ENCODE data around the gene ISLR2. TPM values are rescaled to one million over a fixed set of nuclear protein-coding genes. Genes with fewer than 3 reads are reported as not detected.

ISLR2 gene
- total and polyA plus RNA-seq, 4 donors, result 0.03 TPM; not detected in 3

GRCh38 chr15:74179983-74180880, 49.8 kb downstream of the ISLR2 start:
- H3K27ac ChIP-seq (ENCODE audit: low read depth in 1 of 2, low read length in 2 of 2), result peak overlapping the region in 1 of 2 donors; percentile 5
- peaks cover 0 to 4% (median 0%) of the 10 kb centered on the region in 4 donors for H3K4me1 ChIP-seq (ENCODE audit: control insufficient read depth in 4 of 4, insufficient read depth in 4 of 4, low read length in 3 of 4)
- 88% methylated on average over 17 of the region's 17 CpGs for WGBS
- DNase-seq (ENCODE audit: low spot score), result no peak
- no peaks in the 10 kb centered on the region for H3K9me3 ChIP-seq (ENCODE audit: control insufficient read depth in 4 of 4, low read length in 3 of 4)
- no peaks in the 10 kb centered on the region for H3K36me3 ChIP-seq (ENCODE audit: control insufficient read depth in 4 of 4, insufficient read depth in 3 of 4, low read depth in 1 of 4, low read length in 3 of 4)
- TF ChIP-seq RAD21 (IDR thresholded peaks at IDR 0.05) (no peak), MAX (IDR thresholded peaks at IDR 0.05) (no peak), NR2F2 (IDR thresholded peaks at IDR 0.05) (no peak), HNF4A (conservative IDR thresholded peaks at IDR 0.05) (no peak), GABPA (IDR thresholded peaks at IDR 0.05 in 1 of 2, conservative IDR thresholded peaks at IDR 0.05 in 1 of 2) (no peak), FOXA1 (IDR thresholded peaks at IDR 0.05) (no peak), TAF1 (conservative IDR thresholded peaks at IDR 0.05) (no peak), FOXA2 (IDR thresholded peaks at IDR 0.05) (no peak), RXRA (IDR thresholded peaks at IDR 0.05) (no peak), JUND (IDR thresholded peaks at IDR 0.05) (no peak)
- TF ChIP-seq, protein P1, sequence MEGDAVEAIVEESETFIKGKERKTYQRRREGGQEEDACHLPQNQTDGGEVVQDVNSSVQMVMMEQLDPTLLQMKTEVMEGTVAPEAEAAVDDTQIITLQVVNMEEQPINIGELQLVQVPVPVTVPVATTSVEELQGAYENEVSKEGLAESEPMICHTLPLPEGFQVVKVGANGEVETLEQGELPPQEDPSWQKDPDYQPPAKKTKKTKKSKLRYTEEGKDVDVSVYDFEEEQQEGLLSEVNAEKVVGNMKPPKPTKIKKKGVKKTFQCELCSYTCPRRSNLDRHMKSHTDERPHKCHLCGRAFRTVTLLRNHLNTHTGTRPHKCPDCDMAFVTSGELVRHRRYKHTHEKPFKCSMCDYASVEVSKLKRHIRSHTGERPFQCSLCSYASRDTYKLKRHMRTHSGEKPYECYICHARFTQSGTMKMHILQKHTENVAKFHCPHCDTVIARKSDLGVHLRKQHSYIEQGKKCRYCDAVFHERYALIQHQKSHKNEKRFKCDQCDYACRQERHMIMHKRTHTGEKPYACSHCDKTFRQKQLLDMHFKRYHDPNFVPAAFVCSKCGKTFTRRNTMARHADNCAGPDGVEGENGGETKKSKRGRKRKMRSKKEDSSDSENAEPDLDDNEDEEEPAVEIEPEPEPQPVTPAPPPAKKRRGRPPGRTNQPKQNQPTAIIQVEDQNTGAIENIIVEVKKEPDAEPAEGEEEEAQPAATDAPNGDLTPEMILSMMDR (IDR thresholded peaks at IDR 0.05; ENCODE audit: low read depth, low read length, missing input control), result no peak
- no peak overlapping the region for H3K9ac ChIP-seq (ENCODE audit: low read depth in 1 of 2, low read length in 2 of 2)
- no peak overlapping the region for H3K4me3 ChIP-seq (ENCODE audit: low read depth in 1 of 3, low read length in 3 of 3)
- H3K27me3 ChIP-seq (ENCODE audit: control insufficient read depth in 4 of 4, insufficient read depth in 4 of 4, low read length in 3 of 4), result no peaks in the 10 kb centered on the region

DNA sequence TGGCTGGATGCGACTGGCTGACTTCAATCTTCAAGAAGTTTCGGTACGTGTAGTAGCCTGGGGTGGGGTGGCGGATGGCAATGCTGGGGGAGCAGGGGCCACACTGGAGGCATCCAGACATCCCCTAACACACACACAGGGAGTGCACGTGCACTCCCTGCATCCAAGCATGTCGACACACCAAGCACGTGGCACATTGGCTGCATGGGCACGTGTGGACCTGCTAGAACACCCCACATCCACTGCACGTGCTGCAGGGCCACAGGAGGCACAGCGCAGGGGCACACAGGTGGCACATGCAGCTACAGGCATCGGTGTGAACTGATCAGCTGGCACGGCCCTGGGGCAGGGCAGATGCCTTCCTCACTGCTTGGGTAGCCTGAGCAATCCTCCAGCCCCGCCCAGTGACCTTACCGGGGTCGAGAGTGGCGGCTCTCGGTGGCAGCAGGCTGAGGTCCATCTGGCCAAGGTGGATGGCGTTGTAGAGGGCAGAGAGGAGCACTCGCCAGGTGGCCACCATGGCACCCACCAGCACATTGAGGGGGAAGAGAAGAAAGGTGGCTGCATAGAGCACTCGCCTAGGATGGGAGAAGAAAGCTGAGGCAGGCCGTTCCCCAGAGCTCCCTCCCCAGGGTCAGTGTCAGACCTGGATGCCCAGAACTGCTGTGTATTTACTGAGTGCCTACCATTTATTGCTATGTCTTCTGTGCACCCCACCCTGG, 50.7 kb downstream of the ISLR2 start:
- Histone ChIP-seq H3K9me3 (ENCODE audit: control insufficient read depth in 4 of 4, low read length in 3 of 4) (no peaks in the 10 kb centered on the region), H3K36me3 (ENCODE audit: control insufficient read depth in 4 of 4, insufficient read depth in 3 of 4, low read depth in 1 of 4, low read length in 3 of 4) (no peaks in the 10 kb centered on the region), H3K27me3 (ENCODE audit: control insufficient read depth in 4 of 4, insufficient read depth in 4 of 4, low read length in 3 of 4) (no peaks in the 10 kb centered on the region), H3K4me3 (ENCODE audit: low read depth in 1 of 3, low read length in 3 of 3) (no peak overlapping the region), H3K4me1 (ENCODE audit: control insufficient read depth in 4 of 4, insufficient read depth in 4 of 4, low read length in 3 of 4) (peaks cover 0 to 4% (median 0%) of the 10 kb centered on the region in 4 donors), H3K9ac (ENCODE audit: low read depth in 1 of 2, low read length in 2 of 2) (no peak overlapping the region), H3K27ac (ENCODE audit: low read depth in 1 of 2, low read length in 2 of 2) (no peak overlapping the region)
- no peak for DNase-seq (ENCODE audit: low spot score)
- WGBS, result 79% methylated on average over 21 of the region's 21 CpGs
- no peak for TF ChIP-seq SP1 (IDR thresholded peaks at IDR 0.05)
- no peak for TF ChIP-seq HNF4G (IDR thresholded peaks at IDR 0.05)
- no peak for TF ChIP-seq GABPA (IDR thresholded peaks at IDR 0.05 in 1 of 2, conservative IDR thresholded peaks at IDR 0.05 in 1 of 2)
- no peak for TF ChIP-seq MAX (IDR thresholded peaks at IDR 0.05)
- no peak for TF ChIP-seq EGR1 (IDR thresholded peaks at IDR 0.05; ENCODE audit: low read depth in 2 of 2)
- no peak for TF ChIP-seq FOXA1 (IDR thresholded peaks at IDR 0.05)
- no peak for TF ChIP-seq HNF4A (conservative IDR thresholded peaks at IDR 0.05)
- TF ChIP-seq TAF1 (conservative IDR thresholded peaks at IDR 0.05), result no peak
- TF ChIP-seq, protein P2, sequence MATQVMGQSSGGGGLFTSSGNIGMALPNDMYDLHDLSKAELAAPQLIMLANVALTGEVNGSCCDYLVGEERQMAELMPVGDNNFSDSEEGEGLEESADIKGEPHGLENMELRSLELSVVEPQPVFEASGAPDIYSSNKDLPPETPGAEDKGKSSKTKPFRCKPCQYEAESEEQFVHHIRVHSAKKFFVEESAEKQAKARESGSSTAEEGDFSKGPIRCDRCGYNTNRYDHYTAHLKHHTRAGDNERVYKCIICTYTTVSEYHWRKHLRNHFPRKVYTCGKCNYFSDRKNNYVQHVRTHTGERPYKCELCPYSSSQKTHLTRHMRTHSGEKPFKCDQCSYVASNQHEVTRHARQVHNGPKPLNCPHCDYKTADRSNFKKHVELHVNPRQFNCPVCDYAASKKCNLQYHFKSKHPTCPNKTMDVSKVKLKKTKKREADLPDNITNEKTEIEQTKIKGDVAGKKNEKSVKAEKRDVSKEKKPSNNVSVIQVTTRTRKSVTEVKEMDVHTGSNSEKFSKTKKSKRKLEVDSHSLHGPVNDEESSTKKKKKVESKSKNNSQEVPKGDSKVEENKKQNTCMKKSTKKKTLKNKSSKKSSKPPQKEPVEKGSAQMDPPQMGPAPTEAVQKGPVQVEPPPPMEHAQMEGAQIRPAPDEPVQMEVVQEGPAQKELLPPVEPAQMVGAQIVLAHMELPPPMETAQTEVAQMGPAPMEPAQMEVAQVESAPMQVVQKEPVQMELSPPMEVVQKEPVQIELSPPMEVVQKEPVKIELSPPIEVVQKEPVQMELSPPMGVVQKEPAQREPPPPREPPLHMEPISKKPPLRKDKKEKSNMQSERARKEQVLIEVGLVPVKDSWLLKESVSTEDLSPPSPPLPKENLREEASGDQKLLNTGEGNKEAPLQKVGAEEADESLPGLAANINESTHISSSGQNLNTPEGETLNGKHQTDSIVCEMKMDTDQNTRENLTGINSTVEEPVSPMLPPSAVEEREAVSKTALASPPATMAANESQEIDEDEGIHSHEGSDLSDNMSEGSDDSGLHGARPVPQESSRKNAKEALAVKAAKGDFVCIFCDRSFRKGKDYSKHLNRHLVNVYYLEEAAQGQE (IDR thresholded peaks at IDR 0.05), result no peak
- TF ChIP-seq, protein P1 (IDR thresholded peaks at IDR 0.05; ENCODE audit: low read depth, low read length, missing input control), result no peak
- no peak for TF ChIP-seq NR2F2 (IDR thresholded peaks at IDR 0.05)
